Iris pigment epithelial cell (primary cell): ENCODE results near the gene GLIS1.

Experiments used
- DNase-seq: peaks from one replicate; pipeline ENCODE4 v3.0.0-alpha.2; 2011; ENCODE audit warnings: low read depth

The GLIS1 gene

DNA sequence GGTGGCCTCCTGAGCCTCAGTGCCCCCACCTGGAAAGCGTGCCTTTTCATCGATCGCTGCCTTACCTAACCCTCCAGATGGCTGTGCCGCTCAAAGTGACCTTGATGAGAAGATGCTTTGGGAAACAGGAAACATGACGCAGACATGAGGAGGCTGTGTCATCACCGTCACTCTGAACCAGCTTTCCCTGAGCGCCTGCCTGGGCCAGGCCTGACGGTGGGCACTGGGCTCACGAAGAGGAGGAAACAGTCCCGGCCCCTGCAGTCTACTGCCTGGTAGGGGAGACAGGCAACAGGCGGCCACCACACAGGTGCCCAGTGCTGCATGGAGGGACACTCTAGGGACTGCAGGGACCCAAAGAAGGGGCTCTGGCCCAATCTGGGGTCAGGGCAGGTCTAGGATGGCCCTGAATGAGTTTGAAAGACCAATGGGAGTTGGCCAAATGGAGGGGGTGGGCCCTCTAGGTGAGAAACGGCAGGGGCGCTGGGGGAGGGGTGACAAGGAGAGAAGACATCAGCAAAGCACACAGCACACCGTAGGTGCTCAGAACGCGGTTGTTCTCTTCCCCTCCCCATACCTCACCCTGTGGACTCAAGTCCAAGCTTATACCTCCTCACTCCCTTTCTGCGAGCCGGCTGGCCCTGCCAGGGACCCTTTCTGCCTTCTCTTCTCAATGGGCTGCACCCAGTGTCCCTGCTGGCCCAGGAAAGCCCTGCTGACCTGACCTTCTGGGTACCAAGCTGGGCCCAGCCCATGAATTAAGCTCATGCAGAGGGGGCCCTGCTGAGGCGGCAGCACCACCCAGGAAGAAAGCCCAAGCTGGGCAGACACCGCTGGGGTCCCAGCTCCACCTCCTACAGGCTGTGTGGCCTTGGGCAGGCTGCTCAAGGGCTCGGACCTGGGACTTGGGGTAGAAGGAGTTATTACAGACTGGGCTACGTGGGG lies 44.9 kb downstream of the GLIS1 start:
- peak; percentile 62 for DNase-seq

DNA sequence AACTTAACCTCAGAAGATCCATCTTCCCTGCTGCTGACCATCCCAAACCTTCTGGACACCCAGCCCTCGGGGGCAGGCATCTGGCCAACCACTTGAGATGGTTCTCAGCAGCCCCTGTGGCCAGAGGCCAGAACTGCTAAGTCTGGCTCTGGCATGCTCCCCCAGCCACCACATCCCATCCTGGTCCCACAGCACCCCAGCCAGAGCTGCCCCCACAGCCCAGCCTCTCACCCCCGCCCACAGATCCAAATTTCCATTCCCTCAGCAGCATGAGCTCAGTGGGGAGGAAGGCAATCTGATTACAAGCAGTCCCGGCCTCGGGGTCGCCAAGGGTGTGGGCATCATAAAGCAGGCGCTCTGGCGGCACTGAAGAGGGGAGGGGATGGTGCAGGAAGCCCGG lies 45.6 kb downstream of the GLIS1 start:
- no peak for DNase-seq

DNA sequence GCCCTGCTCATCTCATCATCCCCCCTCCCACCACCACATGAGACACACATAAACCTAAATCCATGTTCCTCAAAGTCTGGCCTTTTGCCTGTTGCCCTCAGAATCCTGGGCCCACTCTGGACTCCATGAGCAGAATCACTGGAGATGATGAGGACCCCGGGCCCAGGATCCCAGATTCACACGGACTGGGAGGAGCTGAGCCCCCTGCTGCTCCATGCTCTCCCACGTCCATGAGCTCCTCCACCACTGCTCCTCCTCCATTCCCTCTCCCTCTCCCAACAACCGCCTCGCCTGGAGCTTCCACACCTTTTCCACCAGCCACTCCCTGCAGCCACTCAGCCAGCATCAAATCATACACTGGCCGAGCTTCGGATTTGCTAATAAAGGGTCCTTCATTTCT lies 47.6 kb downstream of the GLIS1 start:
- DNase-seq, result no peak

DNA sequence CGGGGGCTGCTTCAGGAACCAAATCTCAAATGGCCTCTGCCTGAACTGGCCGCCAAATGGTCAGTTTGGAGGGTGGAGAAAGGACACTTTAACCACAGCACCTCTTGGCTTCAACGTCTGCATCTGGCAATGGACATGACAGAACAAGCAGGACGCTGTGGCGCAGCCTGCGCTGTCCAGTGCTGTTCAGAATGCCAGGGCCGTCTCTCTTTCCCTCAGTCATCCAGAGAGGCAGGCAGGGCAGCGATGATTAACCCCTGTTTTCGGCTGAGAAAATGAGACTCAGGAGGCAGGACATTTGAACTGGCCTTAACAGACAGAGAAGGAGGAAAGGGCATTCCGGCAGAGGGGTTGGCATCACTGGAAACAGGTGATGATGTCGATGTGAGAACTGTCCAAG lies 48.6 kb downstream of the GLIS1 start:
- no peak for DNase-seq

DNA sequence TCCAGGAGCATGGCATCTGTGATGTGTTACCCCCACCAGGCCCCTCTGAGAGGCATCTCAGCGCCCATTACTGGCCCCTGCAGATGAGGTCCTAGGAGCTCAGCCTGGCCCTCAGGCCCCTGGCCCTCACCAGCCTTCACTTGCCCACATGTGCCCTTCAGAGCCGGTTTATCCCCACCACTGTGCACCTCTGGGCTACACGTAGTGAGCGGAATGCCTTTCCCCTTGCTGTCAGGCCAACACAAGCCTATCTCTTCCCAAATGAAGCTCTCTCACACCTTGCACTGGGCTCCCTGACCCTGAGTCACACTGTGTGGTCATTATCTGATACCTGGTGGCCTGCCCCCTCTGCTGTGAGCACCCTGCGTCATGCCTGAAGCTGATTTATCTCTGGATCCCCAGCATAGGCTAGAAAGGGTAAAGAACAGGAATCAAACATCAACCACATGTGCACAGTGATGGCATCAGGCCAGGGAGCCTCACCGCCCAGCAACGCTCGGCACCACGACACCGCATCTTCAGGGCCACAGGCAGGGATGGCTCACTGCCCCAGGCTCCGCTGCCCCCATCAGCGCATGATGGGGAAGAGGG lies 49.1 kb downstream of the GLIS1 start:
- DNase-seq, result no peak

DNA sequence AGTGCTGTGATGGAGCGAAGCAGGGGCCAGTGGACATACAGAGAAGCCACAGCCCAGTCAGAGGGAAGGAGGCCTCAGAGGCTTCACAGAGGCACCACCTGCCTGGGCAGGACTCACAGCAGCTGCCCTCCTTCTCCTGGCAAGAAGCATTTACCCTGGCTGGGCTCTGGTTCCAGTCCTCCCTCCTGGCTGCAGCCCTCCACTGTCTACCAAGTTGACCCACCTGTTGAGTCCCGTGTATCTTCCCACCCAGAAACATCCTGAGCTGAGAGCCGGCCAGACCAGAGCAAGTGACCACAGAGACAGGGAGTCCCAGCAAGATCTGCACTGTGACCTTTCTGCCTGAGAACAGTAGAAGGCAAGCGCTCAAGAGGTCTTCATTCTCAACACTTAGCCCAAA lies 49.7 kb downstream of the GLIS1 start:
- DNase-seq, result no peak

DNA sequence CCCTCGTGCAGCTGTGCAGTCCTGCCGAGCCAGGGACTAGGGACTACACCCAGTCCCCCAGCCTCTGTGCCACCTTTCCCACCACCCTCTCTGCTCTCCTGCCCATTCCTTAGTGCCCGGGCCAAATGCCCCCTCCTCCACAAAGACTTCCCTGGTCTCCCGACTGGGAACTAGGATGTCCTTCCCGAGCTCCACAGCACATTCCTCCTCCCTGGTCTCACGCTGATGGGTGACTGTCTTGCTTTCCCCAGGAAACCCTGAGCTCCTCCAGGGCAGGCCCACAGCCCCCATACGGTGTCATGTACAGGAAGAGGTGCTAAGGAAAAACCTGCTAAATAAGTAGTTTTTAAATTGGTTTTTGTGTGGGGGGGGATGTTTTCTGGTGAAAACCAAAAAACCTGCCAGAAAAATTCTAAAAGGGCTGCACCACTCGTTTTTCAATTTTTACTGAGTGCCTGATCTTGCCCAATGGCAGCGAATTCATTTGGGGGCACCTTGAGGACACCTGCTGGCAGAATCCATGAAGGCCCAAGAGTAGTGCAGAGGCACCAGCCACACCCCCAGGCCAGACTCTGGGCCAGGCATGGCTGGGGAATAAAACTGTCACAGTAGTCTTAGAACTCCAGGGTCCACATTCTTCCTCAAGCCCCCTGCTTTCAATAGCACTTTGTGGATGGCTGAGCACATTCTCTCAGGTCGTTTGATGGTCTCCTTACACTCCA lies 50.4 kb downstream of the GLIS1 start:
- no peak for DNase-seq

DNA sequence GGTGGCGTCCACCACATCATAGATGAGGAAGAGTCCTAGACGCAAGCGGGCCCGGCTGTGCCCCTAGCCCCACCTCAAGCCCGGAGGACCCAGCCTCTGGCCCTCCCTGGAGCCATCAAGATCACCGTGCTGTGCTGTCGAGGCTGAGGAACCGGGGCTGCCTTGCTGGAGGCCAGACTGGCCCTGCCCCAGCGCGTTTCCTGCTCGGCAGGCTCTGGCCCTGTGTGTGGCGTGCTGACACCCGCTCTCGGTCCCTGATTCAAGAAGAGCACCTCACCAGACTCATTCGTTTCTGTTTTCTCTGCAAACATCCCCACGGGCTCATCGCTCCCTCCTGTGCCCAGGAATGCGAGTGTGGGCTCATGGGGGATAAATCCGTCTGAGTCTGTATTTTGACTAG lies 51.1 kb downstream of the GLIS1 start:
- no peak for DNase-seq

DNA sequence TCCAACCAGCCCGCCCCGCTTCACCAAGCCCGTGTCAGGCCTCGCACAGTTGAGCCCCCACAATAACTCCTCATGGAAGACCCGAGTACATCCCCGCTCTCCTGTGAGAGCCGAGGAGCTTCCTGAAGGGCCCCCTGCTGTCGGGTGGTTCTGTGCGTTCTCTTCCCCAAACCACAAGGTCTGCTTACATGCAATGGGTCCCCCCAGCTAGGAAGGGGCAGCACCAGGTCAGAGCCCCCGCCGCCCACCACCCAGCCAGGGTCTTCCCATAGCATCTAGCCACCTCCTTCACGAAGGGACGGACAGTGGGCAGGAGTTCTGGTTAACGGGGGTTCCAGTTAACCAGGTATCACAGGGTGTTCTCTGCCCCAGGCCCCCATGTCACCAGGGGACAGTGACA lies 51.5 kb downstream of the GLIS1 start:
- no peak for DNase-seq

DNA sequence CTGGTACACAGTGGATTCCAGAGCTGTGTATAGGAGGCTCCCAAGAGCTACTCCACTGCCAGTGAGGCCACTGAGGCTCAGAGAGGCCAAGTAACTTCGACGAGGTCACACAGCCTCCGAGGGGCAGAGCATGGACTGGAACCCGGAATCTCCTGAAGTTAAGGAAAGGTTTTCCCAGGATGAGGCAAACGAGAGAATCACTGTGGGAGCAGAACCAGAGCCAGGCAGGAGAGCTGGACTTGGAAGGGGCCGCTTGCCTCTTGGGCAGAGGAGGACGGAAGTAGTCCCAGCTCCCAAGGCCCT lies 52.0 kb downstream of the GLIS1 start:
- DNase-seq, result no peak

DNA sequence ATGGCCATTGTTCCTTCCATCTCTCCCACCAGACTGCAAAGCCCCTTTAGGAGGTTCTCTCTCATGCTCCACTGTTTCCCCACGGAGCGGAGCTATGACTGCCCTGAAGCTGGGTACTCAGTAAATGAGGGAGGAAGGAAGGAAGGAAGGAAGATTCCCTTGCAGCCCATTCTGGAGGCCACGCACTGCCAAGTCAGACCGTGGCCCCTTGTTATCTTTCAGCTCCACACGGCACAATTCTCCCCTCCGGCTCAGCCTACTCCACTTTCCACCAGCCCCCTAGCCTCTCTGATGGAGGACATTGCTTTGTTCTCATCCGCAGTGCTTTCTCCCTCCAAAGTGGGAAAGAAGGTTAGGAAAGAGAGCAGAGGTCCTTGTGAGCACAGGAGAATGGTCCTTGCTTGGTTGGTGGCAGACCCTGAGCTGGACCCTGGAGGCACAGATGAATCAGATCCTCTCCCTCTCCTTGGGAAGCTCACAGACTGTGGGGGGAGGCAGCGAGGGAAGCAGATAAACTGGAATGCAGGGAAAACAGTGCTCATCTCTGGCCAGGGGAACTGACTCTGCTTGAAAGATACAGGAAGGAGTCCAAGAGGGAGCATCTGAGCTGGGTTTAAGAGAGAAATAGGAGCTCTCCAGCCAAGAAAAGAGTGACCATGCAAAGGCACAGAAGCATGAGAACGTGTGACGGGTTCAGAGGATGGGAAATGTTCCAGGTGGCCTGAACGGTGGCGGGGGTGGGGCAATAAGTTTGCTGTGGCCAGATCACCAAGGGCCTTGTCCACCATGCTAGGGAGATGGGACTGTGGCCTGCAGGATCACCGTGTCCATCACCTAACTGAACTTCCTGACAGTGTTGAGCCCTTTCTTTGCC lies 52.6 kb downstream of the GLIS1 start:
- DNase-seq, result peak; percentile 17

DNA sequence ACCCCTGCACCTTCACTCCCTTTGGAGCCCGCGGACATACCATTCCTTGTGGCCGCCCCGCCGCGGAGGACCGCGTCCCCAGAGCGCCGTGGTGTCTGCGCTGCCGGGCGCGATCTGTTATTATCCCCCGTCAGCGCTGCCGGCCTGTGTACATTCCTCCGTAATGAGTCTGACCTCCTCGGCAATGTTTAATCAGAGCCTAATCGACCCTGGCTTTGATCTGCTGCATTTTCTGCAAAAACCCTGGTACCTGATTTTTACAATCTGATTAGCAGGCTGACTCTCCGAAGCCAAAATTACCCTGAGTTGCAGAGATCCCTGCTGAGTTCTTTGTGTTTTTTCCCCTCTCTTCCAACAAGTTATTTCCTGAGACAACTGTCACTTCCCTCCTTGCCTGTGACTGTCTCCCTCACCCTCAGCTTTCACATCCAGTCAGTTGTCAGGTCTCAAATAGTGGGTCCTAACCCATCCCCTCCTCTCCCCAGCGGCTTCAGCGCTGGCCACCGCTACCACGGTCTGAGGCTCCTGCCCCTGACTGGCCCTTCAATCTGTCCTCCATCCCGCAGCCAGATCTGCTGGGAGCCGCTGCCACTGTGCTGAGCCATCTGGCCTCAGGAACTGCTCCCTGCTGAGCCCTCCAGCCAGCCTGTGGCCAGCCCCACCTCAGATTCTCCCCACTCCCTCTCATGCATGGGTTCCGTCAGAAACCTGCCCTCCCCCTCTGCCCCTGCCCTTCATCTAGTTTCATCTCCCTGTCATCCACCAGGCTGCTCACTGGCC lies 53.5 kb downstream of the GLIS1 start:
- peak; percentile 40 for DNase-seq

DNA sequence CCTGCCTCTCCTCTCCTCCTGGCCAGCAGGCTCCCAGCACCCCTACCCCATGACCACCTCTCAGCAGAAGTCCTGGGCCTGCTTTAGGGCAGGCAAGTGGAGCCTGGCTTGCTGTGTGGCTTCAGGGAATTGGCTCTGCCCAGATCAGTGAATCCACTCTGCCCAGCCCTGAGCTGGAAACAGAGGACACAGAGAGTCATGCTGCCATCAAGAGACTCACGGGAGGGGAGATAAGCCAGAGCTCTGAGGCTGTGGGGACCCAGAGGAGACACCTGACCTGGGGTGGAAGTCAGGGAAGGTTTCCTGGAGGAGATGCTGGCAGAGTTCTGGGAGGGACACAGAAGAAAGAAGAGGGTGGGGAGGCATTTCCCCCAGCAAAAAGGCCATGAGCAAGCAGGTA lies 54.2 kb downstream of the GLIS1 start:
- no peak for DNase-seq

DNA sequence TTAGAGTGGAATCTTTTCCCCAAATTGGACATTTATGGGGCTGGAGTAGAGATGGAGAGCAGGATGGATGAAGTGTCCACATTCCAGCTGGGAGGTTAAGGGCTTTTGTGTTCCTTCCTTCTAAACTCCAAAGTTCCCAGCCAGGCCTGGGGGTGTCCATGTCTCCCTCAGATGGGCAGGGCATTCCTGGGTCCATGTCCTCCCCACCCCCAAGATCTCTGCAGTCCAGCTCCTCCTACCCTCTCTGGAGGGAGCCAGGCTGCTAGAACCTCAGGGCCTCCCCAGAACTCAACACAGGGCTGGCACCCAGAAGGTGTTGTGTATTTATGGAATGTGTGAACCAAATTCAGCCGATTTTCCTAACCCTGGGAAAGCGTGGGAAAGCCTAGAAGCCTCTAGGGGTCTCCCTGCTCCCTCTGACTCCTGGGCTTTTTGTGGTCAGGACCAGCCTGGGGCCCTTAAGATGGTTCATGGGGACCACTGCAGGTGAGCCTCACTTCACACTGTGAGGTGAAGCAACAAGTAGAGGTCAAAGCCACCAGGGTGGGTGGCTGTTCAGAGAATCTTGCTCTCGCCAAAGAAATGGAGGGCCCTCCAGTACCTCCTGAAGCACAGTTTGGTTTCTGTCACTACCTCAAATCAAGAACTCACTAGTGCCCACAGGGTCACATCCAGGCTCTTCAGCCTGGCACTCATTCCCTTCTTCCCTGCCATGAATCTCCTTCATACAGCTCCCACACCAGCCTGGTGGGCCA lies 54.8 kb downstream of the GLIS1 start:
- DNase-seq, result no peak

DNA sequence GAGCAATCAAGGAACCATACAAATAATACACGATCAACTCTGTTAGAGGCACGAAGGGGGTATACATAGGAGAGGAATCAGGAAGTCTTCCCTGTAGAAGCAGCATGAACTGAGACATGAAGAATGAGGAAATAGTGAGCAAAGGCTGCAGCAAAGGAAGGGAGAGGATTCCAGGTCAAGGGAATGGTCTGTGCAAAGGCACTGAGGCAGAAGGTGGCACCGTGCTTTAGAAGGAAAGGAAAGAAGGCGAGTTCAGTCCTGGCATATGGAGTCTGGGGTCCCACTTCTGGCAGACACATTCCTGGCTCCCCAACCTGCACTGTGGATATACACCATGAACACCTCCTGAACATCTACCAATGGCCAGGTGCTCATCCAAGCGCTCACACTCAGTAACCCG lies 56.1 kb downstream of the GLIS1 start:
- DNase-seq, result no peak

DNA sequence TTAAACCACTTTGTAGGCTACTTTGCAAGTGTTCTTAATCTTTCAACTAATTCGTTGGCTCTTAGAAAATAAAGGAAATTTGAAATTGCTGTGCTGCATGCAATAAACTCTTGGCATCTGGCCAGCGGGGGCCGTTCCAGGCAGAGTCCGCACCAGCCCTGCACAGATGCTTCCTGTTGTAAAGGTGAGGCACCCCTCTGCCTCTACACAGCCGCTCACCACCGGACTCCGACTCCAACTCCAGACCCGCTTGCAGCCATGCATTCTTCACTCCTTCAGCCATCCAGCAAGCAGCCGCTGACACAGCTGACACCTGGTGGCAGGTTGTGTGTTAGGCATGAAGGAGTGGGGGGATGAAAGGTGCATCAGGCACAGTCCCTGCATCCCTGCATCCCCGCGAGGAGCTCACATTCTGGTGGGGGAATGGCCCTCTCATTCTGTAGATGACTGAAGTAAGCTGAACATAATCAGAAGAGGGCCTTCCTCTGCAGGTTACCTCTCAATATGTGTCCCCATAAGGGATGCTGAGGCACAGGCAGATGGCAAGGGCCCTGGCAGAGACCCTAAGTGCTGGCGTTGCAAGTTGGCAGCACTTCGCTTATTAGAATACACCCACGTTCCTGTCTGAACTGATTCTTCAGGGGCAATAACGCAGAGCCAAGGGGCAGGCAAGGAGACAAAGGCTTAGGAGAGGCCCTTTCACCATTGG lies 56.8 kb downstream of the GLIS1 start:
- DNase-seq, result peak; percentile 52

DNA sequence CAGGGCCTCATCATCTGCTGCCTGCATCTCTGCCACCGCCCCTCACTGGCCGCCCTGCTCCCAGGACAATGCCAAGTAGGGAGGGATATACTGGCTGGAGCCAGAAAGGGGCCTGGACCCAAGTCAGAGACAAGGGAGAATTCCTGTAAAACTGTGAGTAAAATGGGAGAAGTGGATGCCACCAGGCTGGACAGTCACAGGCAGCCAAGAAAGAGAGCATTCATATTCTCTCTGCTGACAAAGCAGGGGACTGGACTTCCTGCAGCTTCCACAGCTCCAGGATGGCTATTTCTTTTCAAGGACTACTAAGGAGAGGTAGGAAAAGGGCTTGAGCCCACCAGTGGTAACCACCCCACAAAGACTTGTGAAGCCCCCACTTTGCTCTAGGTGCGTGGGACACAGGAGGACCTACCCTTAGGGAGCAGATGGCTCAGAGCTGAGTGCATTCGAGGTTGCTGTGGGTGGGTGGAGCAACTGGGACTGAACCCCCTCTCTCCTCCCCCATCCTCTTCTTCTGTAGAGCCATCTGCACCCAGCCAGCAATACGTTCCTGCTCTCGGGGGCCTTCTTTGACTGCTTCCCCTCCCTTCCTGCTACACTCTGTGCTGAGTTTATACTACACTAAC lies 57.5 kb downstream of the GLIS1 start:
- DNase-seq, result no peak

DNA sequence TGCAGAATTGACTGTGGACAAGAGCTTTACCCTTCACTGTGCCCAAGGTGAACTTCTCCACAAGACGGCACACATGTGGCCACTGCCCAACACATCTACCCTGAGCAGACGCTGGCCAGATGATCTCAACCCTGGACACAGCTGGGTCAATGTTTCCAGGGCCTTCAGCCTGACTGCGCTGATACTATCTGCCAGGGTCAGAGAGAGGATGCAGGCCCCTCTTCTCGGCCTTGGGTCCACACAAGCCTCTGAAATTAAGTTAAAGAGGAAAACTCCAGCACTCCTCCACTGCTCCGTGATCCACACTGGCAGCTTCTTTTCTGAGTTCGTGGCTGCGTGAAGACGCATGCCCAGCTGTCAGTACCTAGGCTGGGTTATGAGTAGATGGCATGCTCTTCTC lies 58.1 kb downstream of the GLIS1 start:
- no peak for DNase-seq
